Sigmoid colon (tissue), 4 donors: ENCODE data around the gene MIEF2.

Source experiments
- POLR2A ChIP-seq, 2 donors: fragments of 450-650 bp; IDR thresholded peaks; one replicate each; pipeline ENCODE4 v1.6.1; 2016; ENCODE audit warnings: antibody characterized with exemption in 2 of 2, mild to moderate bottlenecking in 2 of 2, moderate library complexity in 2 of 2
- POLR2AphosphoS5 ChIP-seq, 4 donors: sonication (generic); formaldehyde crosslinking; IDR thresholded peaks; one replicate each; pipeline ENCODE4 v1.6.1; 2017; ENCODE audit warnings: antibody characterized with exemption in 4 of 4
- TF ChIP-seq, protein P1 (sequence below), 4 experiments: fragments of 450-650 bp in 3 of 4; fragments of 200-600 bp in 1 of 4; IDR thresholded peaks; one replicate each; pipeline ENCODE4 v1.5.1; 2016 to 2019; ENCODE audit warnings: antibody characterized with exemption in 4 of 4, mild to moderate bottlenecking in 3 of 4, moderate library complexity in 2 of 4

DNA sequence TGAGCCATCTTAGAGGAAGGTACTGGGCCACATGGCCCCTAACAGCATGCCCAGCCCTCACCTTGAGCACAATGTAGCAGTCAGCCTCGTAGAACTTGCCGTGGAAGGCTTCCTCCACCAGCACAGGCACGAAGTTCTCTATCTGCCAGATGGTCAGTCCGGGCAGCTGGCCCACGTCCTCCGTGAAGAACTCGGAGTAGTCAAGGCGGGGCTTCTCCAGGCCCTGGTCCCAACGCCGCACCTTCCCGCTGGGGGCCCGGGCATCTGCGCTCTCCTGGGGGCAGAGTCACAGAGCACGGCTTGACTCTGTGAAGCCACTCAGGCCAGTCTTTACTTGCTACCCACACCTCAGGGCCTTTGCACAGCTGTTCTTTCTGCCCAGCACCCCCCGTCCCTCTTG is 9.3 kb upstream of the MIEF2 start:
- TF ChIP-seq POLR2A (IDR thresholded peaks at IDR 0.05) (no peak), POLR2AphosphoS5 (IDR thresholded peaks at IDR 0.05) (no peak)
- TF ChIP-seq, protein P1, sequence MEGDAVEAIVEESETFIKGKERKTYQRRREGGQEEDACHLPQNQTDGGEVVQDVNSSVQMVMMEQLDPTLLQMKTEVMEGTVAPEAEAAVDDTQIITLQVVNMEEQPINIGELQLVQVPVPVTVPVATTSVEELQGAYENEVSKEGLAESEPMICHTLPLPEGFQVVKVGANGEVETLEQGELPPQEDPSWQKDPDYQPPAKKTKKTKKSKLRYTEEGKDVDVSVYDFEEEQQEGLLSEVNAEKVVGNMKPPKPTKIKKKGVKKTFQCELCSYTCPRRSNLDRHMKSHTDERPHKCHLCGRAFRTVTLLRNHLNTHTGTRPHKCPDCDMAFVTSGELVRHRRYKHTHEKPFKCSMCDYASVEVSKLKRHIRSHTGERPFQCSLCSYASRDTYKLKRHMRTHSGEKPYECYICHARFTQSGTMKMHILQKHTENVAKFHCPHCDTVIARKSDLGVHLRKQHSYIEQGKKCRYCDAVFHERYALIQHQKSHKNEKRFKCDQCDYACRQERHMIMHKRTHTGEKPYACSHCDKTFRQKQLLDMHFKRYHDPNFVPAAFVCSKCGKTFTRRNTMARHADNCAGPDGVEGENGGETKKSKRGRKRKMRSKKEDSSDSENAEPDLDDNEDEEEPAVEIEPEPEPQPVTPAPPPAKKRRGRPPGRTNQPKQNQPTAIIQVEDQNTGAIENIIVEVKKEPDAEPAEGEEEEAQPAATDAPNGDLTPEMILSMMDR (IDR thresholded peaks at IDR 0.05) = no peak
